GM19438 (cell line): ENCODE data around the gene RNF175.

Experiments used
- ATAC-seq: cut with Tn5 transposase; IDR thresholded peaks from one replicate; pipeline ENCODE4 v1.9.1; 2021; ENCODE audit warnings: low read depth; ENCODE audit not compliant: unreplicated experiment

Gene RNF175

GRCh38 chr4:153759407-153760316 lies at the start of gene RNF175:
TSS of gene RNF175 (minus strand) at chr4:153760024. CDS start at chr4:153759862, 162 bp downstream.
- ATAC-seq: no peak

GRCh38 chr4:153809307-153809706 lies 49.5 kb upstream of the RNF175 start:
- no peak for ATAC-seq

- no peak for ATAC-seq
Measured at GRCh38 chr4:153808175-153808574, 48.4 kb upstream of the RNF175 start.

GRCh38 chr4:153806073-153806472 lies 46.2 kb upstream of the RNF175 start:
- no peak for ATAC-seq

GRCh38 chr4:153804722-153805121 lies 44.9 kb upstream of the RNF175 start:
- ATAC-seq: no peak

- no peak for ATAC-seq
Measured at GRCh38 chr4:153799694-153800074, 39.9 kb upstream of the RNF175 start.

- no peak for ATAC-seq
Measured at GRCh38 chr4:153798901-153799693, 39.3 kb upstream of the RNF175 start.

- no peak for ATAC-seq
Measured at GRCh38 chr4:153798420-153798819, 38.6 kb upstream of the RNF175 start.

GRCh38 chr4:153794006-153794405 lies 34.2 kb upstream of the RNF175 start:
- no peak for ATAC-seq

- ATAC-seq: no peak
Measured at GRCh38 chr4:153792618-153793247, 32.9 kb upstream of the RNF175 start.

GRCh38 chr4:153791746-153792617 lies 32.2 kb upstream of the RNF175 start:
- no peak for ATAC-seq

- ATAC-seq: no peak
Measured at GRCh38 chr4:153790962-153791551, 31.2 kb upstream of the RNF175 start.

GRCh38 chr4:153790500-153790865 lies 30.7 kb upstream of the RNF175 start:
- no peak for ATAC-seq

GRCh38 chr4:153789741-153790499 lies 30.1 kb upstream of the RNF175 start:
- no peak for ATAC-seq

- no peak for ATAC-seq
Measured at GRCh38 chr4:153788413-153789276, 28.8 kb upstream of the RNF175 start, which contains the start of gene SFRP2. TSS of gene SFRP2 (minus strand) at chr4:153789083. CDS start at chr4:153788835, 248 bp downstream.

GRCh38 chr4:153788051-153788412 lies 28.2 kb upstream of the RNF175 start:
- ATAC-seq: no peak

GRCh38 chr4:153787575-153787974 lies 27.8 kb upstream of the RNF175 start:
- no peak for ATAC-seq

- ATAC-seq: no peak
Measured at GRCh38 chr4:153787061-153787560, 27.3 kb upstream of the RNF175 start.
